NCI-H2029 treated with DMSO at 0.1 percent for 48 hours (cell line): ENCODE measurements around the gene TPCN2.

ENCODE experiments used
- DNase-seq: peaks from one replicate; lab custom pipeline; 2025; lab: John Stamatoyannopoulos, UW

Gene TPCN2

DNA sequence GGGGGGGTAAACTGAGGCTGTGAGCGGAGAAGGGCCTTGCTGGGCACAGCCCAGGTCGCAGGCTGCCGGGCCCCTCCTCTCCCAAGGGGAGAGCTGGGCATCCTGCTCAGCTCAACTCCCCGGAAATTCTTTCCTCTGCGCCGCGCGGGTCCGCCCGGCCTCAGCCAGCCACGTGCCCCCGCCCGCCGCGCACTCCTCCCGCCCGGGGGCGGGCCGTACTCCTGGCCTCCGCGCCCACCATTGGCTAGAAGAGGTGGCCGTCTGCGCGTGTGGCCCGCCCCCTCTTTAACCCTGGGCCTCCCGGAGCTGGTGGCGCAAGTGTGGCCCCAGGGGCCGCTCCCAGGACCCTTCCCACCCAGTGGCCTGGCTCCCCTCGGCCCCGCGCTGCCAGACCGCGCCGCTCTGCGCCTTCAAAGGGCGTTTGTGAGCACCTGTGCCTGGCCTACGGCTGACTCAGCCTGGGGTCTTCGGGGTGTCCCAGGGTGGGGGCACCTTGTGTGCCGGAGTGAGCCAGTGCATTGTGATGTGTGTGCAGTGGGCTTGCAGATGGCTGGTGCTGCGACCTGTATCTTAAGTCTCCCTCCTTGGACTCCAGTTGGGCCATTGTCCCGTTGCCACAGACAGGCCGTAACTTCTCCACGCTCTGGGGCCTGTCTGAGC, 37.6 kb upstream of the TPCN2 start:
- no peak for DNase-seq

- no peak for DNase-seq
These were observed 37.1 kb upstream of the TPCN2 start for GRCh38 chr11:69011624-69012091.

DNA sequence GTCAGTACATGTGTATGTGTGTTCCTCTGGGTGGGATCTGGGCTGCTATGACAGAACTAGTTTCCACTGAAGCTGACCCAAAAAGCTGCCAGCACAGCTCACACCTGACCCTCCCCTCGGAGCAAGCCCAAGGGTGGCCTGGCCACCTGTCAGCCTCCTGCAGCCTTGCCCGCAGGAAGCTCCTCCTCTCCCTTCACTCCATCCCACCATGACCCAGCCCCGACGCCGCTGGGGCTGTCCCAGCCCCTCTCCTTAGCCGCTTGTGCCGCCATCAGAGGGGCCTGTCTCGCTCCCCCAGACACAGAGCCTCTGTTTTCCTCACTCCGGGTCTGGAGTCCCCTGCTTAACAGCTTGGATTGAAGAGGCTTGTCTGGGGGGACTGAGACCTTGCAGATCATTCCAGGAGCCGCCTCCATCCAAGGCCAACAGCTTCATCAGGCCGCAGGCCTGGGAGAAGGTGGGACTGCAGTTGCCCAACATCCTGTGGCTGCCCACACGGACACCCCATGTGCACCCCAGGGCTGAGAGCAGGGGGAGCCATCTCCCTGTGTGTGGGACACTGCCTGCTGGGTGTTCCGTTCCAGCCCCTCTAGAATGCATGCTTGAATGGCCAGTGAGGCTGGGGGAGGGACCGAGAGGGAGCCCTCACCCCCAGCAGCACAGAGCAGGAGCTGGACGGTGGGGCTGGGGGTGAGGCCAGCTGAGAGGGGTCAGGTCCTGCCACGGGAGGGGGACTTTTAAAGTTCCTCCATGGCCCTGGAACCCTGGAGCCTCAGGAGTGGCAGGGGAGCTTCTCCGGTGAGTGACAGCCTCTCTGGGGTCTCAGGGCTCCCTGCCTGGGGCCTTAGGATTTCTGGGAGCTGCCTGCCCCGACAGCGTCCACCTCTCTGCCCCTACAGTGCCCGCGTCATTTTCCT, 36.4 kb upstream of the TPCN2 start:
- no peak for DNase-seq

GRCh38 chr11:69013009-69013951, 35.5 kb upstream of the TPCN2 start, which contains the start of gene MRGPRF:
TSS of gene MRGPRF (minus strand) at chr11:69013246. CDS start at chr11:69009901, 3,345 bp downstream.
- DNase-seq: no peak

DNA sequence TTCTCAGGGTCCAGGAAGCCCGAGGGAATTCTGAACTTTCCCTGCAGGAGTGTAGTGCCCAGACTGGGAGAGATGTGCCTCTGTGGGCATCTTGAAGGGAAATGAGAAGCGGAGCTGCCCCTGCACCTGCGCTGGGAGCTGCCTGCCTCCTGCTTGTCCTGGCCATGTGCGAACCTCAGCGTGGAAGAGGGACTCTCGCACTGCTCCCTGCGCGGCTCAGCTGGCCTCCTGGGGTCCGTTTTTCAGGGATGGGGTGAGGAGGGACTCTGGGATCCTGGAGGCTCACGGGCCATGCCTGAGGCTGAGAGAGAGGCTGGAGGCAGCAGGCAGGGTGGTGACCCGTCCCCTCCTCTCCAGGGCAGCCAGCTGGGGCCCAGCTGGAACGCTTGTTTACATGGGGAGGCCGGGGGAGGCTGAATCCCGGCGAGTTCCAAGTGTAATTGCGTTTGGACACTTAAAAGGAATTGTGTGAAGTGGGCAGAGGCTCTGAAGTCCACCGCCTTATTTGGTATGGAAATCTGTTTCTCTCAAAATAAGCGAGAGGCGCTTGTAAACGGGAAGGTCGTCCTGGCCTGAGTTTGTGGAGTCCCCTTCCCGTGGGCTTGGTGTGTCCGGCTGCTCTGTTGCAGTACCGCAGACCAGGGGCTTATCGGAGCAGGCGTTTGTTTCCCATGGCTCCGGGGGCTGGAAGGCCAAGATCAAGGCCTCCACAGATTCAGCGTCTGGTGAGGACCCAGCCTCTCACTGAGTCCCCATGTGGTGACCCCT, 34.5 kb upstream of the TPCN2 start:
- no peak for DNase-seq

GRCh38 chr11:69014898-69015549, 33.7 kb upstream of the TPCN2 start:
- DNase-seq: no peak

GRCh38 chr11:69017951-69018350, 30.8 kb upstream of the TPCN2 start:
- no peak for DNase-seq

- no peak for DNase-seq
These were observed 29.8 kb upstream of the TPCN2 start for GRCh38 chr11:69018924-69019323.

- DNase-seq: no peak
These were observed 26.5 kb upstream of the TPCN2 start for GRCh38 chr11:69022260-69022659.

DNA sequence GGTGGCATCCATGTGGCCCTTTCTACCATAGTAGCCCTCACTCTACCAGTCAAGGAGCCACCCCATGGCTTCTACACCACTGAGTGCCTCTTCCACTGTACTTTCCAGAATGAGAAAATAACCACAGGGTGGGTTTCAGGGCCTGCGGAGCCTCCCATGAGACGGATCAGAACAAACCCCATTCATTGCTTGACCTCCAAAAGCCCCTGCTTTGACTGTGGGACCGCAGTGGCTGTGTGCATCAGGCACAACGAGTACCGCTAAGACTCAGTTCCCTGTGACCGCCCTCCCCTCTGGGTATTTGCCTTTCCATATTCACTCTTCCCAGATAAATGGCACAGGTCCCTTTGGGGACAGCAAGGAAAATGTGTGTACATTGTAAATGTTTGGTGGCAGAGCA, 24.2 kb upstream of the TPCN2 start:
- DNase-seq: no peak

DNA sequence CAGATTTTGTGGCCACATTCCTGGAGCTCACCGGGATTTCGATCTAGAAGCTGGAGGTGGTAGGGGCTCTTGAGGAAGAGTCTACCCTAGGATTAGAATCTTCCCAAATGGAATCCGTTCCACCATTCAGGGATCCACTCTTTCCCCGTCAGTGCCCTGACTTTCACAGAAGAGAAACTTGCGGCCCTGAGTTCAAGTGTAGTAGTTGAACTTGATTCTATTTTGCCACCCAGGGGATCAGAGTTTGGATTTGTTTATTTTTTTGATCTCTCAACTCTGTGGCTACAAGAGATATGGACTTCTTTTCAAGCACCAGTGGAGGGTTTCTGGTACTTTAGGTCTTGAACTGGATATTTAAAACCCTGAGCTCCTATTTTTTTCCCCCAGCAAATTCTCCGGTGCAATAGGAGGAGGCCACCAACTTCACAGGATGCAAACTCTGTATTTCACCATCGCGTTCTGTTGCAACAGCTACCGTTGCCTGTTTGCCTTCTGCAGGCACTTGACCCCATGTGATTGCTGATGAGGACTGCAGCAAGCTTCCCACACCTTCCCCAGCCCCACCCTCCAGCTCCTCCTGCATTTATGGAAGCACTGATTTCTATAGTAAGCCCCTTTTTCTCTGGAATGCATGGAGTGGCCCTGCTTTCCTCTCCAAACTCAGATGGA, 20.9 kb upstream of the TPCN2 start:
- no peak for DNase-seq

DNA sequence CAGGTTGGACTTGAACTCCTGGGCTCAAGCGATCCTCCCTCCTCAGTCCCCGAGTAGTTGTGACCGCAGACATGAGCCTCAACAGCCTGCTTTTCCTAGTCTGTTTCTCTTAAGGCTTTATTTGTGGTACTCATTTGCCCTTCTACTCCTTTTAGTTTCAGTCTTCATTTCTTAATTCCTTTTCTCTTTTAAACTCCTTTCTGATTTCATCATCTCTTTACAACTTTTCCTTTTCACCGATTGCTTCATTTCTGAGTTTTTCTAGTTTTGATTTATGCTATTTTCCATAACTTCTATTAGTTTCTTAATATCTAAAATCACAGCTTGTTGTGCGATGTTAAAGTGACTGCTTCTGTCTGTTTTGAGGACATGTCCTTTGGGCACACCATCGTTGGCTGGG, 18.4 kb upstream of the TPCN2 start:
- DNase-seq: no peak

DNA sequence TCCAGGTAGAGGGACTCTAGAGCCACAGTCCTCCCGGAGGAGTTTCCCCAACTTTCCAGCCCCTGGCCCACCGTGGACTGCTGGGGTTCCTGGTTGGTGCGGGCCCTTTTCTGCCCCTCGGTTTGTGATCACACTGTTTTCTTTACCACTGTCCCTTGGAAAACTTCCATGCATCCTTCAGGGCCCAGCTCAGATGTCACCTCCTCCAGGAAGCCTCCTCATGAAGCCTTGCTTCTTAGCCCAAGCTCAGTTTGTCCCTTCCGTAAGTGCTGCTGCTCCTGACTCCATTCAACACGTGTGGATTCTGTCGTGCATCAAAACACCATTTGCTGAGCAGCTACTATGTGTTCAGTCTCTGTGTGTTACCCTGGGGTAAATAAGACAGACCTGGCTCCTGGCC, 15.9 kb upstream of the TPCN2 start:
- DNase-seq: no peak

GRCh38 chr11:69033431-69033830, 15.3 kb upstream of the TPCN2 start:
- no peak for DNase-seq

- DNase-seq: no peak
These were observed 14.4 kb upstream of the TPCN2 start for GRCh38 chr11:69034123-69034867.

DNA sequence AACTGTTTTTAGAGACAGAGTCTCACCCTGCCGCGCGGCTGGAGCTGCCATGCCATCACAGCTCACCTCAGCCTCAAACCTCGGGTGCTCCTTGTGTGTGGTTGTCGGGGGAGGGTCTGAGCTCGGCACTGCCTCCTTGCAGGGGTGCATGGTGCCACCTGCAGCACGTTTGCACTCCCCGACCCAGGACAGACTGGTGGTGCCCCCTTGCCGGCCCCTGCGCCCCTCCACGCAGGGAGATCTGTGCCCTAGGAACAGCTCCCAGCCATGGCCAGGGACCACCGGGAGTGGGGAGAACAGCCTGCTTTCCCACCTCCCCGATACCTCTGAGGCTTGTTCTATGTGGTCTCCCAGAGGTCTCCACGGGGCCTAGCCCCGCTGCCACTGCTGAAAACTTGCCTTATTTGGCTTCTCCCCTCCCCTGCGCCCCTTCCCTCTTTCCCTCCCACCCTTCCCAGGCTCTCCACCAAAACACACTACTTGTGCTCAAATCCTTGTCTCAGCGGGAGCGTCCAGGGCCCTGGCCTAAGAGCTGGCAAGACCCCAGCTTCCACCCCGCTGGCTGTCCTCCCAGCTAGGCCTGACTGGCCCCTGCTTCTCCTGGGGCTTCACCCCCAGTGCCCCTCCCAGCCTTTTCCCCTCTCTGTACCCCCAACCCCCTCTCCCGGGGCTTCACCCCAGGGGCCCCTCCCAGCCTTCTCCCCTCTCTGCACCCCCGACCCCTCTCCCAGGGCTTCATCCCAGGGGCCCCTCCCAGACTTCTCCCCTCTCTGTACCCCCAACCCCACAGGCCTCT, 13.4 kb upstream of the TPCN2 start:
- no peak for DNase-seq

GRCh38 chr11:69035946-69036340, 12.8 kb upstream of the TPCN2 start:
- no peak for DNase-seq

- DNase-seq: no peak
These were observed 11.7 kb upstream of the TPCN2 start for GRCh38 chr11:69037074-69037473.

GRCh38 chr11:69037544-69037943, 11.2 kb upstream of the TPCN2 start:
- no peak for DNase-seq
